ENCODE measurements around the gene FDX1.

The FDX1 gene

GRCh38 chr11:110469127-110469526 is 39.4 kb downstream of the FDX1 start:
- DNase-seq = no peak

GRCh38 chr11:110470716-110471115 is 41.0 kb downstream of the FDX1 start:
- DNase-seq = no peak

- DNase-seq = no peak
These were observed 41.6 kb downstream of the FDX1 start for GRCh38 chr11:110471371-110471770.

- no peak for DNase-seq
These were observed 43.1 kb downstream of the FDX1 start for GRCh38 chr11:110472858-110473257.

GRCh38 chr11:110473706-110474105 is 44.0 kb downstream of the FDX1 start:
- DNase-seq = no peak

- DNase-seq = no peak
These were observed 44.8 kb downstream of the FDX1 start for GRCh38 chr11:110474578-110474977.

- DNase-seq = no peak
These were observed 45.9 kb downstream of the FDX1 start for GRCh38 chr11:110475671-110476070.

GRCh38 chr11:110478410-110478809 is 48.7 kb downstream of the FDX1 start:
- DNase-seq = peak in 1 of 2 donors; percentile 2

GRCh38 chr11:110479108-110480101 is 49.7 kb downstream of the FDX1 start:
- DNase-seq = no peak

GRCh38 chr11:110481523-110481922 is 51.8 kb downstream of the FDX1 start:
- no peak for DNase-seq

- DNase-seq = no peak
These were observed 56.4 kb downstream of the FDX1 start for GRCh38 chr11:110486156-110486555.

- no peak for DNase-seq
These were observed 58.7 kb downstream of the FDX1 start for GRCh38 chr11:110488446-110488845.

GRCh38 chr11:110490886-110491285 is 61.1 kb downstream of the FDX1 start:
- no peak for DNase-seq

- no peak for DNase-seq
These were observed 62.0 kb downstream of the FDX1 start for GRCh38 chr11:110491577-110492320.

GRCh38 chr11:110492321-110492685 is 62.6 kb downstream of the FDX1 start:
- no peak for DNase-seq

- DNase-seq = no peak
These were observed 63.6 kb downstream of the FDX1 start for GRCh38 chr11:110493346-110493745.

GRCh38 chr11:110497231-110497978 is 67.7 kb downstream of the FDX1 start:
- DNase-seq = no peak

GRCh38 chr11:110501428-110501827 is 71.7 kb downstream of the FDX1 start:
- DNase-seq = no peak

- no peak for DNase-seq
These were observed 76.0 kb downstream of the FDX1 start for GRCh38 chr11:110505528-110506284.

GRCh38 chr11:110507328-110507727 is 77.6 kb downstream of the FDX1 start:
- DNase-seq = no peak

GRCh38 chr11:110508786-110509185 is 79.0 kb downstream of the FDX1 start:
- DNase-seq = no peak

- no peak for DNase-seq
These were observed 79.7 kb downstream of the FDX1 start for GRCh38 chr11:110509472-110509871.
